Hepatocyte (in vitro differentiated cells): ENCODE results near the gene GTF2F1.

Experiments used
- EZH2phosphoT487 ChIP-seq: fragments of 200-600 bp; sonication (generic); IDR thresholded peaks from one replicate; pipeline ENCODE4 v1.6.1; 2018; ENCODE audit warnings: antibody characterized with exemption, mild to moderate bottlenecking, low read depth, moderate library complexity; ENCODE audit not compliant: unreplicated experiment, severe bottlenecking
- TF ChIP-seq, protein P1 (sequence below): fragments of 200-600 bp; sonication (generic); IDR thresholded peaks from 2 replicates; pipeline ENCODE4 v1.5.1; 2016; ENCODE audit warnings: antibody characterized with exemption, mild to moderate bottlenecking; ENCODE audit not compliant: poor library complexity

DNA sequence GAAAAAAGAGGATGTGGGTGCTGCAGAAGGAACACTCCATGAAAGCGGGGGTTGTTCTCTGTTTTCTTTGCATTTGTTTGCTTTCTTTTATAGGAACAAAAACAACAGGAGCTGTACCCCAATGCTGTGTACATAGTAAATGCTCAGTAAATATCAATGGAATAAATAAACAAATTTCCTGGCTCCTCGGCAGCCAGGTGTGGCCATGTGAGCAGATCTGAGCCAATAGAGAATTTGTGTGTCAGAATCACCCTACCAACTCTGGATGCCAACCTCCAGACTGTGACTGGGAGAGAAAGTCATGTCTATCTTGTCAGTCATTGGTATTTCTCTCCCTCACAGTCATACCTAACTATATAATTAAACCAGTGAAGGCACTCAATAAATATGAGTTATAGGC, 42.3 kb downstream of the GTF2F1 start:
- TF ChIP-seq, protein P1, sequence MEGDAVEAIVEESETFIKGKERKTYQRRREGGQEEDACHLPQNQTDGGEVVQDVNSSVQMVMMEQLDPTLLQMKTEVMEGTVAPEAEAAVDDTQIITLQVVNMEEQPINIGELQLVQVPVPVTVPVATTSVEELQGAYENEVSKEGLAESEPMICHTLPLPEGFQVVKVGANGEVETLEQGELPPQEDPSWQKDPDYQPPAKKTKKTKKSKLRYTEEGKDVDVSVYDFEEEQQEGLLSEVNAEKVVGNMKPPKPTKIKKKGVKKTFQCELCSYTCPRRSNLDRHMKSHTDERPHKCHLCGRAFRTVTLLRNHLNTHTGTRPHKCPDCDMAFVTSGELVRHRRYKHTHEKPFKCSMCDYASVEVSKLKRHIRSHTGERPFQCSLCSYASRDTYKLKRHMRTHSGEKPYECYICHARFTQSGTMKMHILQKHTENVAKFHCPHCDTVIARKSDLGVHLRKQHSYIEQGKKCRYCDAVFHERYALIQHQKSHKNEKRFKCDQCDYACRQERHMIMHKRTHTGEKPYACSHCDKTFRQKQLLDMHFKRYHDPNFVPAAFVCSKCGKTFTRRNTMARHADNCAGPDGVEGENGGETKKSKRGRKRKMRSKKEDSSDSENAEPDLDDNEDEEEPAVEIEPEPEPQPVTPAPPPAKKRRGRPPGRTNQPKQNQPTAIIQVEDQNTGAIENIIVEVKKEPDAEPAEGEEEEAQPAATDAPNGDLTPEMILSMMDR, result no peak
- no peak for TF ChIP-seq EZH2phosphoT487
